HG03378 (cell line): ENCODE results near the gene EIF3I.

Experiments
- ATAC-seq: cut with Tn5 transposase; IDR thresholded peaks from one replicate; pipeline ENCODE4 v1.9.1; 2021; ENCODE audit warnings: mild to moderate bottlenecking, moderate library complexity; ENCODE audit not compliant: unreplicated experiment

Gene EIF3I

DNA sequence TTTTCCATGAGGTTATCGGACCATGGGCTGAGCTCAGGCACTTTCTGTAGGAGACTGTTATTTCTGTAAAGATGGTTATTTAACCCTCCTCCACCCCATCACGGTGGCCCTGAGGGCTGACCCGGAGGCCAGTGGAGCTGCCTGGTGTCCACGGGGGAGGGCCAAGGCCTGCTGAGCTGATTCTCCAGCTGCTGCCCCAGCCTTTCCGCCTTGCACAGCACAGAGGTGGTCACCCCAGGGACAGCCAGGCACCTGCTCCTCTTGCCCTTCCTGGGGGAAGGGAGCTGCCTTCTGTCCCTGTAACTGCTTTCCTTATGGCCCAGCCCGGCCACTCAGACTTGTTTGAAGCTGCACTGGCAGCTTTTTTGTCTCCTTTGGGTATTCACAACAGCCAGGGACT lies 24.4 kb upstream of the EIF3I start:
- no peak for ATAC-seq

DNA sequence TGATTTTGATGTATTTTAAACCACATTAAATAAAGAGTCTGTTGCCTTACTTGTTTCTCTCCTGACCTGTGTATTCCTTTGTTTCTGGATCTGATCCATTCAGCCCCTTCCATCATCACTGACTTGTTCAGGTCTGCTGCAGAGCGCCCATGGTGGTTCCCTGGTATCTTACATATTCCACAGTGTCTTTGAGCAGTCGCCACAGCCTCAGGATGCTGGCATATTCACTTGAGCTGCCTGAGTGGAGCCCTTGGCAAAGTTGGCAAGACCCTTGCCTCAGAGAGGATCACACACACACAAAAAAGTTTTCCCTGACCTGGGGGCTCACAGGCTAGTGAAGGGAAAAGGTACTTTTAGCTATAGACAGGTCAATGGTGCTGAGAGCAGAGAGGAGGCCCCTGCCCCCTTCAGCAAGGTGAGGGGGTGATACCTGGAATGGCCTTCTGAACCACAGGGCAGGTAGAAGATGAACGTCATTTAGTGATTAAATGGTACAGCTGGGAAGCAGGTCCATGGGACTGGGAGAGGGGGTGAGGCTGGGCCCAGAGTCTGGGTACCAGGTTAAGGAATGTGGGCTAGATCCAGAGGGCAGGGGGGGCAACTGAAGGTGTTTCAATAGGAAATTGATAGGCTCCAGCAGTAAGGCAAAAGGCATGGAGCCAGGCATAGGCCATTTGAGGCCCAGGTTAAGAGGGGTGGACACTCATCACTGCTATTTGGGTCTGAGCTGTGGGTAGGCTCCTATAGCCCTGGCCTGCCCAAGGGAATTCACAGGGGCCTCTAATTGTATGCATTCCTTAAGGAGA lies 23.8 kb upstream of the EIF3I start:
- no peak for ATAC-seq

DNA sequence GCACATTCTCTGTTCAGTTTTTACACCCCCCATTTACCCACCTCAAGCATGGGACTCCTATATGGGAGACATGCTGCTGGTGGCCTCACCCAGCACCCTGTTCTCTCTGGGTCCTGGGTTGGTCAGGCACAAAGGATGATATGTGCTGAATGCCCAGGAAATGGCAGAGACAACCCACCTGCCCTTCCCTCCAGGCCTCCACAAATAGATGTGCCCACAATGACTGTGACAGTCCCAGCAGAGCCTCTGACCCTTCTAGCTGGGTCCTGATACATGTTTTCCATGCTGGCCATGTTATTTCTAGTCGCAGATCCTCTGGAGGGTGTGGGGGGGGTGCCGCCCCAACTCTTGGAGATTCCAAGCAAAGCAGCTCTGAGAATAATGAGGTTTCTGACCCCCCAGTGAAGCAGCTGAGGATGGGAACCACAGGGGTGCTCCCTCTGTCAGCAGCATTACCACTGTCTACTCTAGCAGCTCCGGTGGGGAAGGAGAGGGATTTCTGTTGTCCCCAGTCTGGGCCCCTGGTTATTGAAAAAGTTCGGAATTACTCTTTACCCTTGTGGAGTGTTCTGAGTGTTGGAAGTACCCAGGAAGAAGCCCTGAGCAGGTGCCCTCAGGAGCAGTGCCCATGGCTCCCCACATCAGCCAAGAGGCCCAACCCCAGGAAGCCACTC lies 23.0 kb upstream of the EIF3I start:
- ATAC-seq = no peak

DNA sequence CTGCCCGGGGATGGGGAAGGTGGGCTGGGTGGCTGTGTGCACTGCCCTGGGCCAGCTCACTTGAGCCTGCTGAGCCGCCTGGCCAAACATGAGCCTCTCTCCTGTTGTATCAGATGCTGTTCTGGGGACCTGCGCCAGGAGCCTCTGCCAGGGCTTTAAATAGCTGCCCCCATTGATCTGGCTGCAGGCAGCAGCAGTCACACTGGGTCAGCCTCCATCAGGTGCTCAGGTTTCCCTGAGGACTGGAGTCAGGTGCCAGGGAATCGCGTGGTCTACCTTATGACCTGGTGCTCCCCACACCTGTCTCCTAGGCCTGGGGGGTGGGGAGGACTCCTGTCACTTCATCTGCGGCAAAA lies 22.5 kb upstream of the EIF3I start:
- no peak for ATAC-seq

DNA sequence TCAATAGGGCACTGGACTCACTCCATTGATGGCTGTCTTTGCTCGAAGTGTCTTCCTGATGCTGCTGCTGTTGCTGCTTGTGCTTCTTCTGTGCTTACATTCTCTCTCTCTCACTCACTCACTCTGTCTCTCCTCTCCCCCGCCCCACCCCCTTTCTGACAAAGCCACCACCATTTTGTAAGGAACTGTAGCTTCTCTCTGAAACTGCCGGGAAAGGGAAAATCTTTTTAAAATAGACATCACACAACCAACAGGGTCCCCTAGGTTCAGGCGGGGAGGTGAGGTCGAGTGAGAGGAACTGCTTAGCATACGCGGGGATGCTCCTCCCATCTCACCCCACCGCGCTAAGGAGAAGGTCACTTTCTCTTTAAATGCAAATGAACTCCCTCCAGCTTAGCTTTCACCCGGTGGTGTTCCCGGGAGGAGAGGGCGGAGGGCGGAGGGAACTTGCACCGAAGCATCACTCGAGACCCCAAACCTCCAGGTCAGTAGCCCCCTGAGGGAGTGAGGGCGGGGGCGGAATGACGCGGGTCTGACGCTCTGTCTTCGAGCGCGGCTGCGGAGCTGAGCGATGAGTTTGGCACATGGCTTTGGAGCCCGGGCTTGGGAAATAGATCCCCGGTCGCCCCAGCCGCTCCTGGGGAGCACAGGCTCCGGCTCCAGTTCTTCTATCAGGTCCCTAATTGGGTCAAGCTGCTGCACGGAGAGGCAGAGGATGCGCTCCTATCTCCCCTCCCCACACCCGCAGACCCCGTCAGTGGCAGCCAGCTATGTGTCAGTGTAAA lies 21.8 kb upstream of the EIF3I start, which contains the start of gene CCDC28B:
TSS of gene CCDC28B (plus strand) at position 370 of the 785 bp plus-strand sequence. CDS start 1,341 bp downstream, outside the sequence.
- ATAC-seq = no peak

DNA sequence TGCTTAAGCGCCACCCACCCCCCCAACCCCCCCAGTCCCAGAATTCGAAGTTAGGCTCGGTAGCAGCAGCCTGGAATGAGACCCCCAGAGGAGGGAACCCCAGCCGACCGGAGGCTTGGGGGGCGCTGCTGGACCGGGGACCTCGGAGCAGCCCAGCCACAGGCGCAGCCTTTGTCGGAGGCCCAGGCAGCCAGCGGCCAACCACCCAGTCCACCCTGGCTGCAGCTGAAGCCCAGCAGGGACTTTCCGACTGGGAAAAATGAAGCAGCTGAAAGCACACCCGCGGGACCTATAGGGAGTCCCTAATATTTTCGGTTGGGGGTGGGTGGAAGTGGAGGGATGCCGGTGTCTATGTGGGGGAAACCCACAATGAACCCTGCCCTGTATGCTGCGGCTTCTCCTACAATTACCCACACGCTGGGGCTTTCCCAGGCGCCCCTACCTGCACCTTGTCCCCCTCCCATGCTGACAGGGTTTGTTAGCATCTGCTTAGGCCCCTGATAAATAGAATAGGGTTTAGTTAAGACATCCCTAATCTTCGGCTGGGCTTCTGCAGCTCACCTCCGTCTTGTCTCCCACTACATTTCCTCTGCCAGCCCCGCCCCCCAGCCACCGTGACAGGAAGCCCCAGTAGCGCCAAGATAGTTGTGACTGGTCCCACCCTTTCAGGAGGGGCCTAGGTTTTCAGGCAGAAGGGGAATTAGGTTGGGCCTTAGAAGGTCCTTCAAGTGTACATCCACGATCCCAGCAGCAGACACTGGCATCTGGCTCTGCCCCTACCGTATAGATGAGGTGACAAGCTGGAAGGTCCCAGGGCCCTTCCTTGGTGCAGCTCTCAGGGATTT lies 21.0 kb upstream of the EIF3I start:
- ATAC-seq = no peak

DNA sequence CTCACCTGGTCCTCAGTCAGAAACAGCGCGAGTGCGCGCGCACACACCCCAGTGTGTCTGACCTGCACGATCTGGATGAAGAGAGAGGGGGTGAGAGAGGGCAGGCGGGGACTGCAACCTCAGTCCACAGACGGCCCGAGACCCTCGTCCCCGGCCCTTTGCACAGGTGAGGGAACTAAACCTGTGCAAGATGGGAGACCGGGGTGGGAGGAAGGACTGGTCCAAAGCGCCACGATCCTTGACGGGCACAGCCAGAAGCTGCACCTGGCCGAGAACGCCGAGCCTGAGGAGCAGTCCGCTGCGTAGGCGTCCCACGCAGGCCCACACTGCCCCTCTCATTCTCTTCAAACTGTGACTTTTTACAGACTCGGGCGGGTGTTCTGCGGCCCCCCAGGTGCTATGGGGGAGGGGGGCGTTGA lies 17.3 kb upstream of the EIF3I start:
- ATAC-seq = no peak

DNA sequence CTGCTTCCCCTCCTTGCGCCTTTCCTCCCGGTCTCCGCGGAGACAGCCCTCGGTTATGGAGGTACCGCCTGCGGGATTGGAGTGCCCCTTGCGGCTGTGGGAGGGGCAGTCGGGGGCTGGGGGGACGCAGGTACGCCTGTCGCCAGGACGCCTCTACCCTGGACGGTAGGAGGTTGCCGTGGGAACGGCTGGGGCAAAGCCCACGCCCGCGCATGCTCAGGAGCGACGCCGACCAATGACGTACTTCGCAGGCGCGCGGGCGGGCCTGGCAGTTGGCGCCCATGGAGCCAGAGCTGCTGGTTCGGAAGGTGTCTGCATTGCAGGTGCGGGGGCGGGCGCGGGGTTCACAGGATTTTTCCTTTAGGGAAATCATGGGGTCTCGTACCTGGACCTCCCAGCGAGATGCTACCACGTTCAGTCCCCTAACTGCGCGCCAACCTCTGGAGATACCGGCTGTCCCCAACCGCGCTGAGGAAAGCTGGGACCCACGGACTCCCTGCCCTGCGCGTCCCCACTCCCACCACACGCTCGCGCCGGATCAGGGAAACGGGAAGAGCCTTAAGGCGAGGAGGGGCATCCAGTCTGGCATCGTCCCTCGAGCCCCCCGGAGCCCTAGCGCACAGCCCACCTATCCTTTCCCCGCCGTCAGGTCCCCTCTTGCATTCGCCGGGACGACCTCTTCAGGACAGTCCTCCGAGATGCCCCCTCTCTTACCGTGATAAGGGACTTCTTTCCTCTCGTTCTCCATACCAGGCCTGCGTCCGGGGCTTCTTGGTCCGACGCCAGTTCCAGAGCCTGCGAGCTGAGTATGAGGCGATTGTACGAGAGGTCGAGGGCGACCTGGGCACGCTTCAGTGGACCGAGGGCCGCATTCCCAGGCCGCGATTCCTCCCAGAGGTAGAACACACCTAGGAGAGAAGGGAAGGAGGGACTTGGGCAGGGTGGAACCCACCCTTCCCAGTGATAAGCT lies 16.5 kb upstream of the EIF3I start, which contains the start of gene IQCC:
TSS of gene IQCC (plus strand) at position 271 of the 970 bp plus-strand sequence. CDS start at position 282, 11 bp downstream.
- no peak for ATAC-seq

DNA sequence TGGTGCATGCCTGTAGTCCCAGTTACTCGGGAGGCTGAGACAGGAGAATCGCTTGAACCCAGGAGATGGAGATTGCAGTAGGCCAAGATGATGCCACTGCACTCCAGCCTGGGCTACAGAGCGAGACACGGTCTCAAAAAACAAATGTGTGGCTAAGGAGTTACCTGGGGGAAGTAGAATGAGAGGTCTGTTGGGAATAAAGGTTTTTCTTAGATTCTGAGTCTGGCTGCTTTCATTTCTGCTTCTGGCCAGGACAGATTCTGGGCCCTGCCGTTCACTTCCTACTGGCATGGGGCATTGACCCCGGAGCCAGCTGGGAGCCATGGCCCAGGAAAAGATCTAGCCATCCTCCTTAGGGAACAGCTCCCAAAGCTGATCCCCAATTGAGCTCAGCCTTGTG lies 13.7 kb upstream of the EIF3I start:
- ATAC-seq = no peak

DNA sequence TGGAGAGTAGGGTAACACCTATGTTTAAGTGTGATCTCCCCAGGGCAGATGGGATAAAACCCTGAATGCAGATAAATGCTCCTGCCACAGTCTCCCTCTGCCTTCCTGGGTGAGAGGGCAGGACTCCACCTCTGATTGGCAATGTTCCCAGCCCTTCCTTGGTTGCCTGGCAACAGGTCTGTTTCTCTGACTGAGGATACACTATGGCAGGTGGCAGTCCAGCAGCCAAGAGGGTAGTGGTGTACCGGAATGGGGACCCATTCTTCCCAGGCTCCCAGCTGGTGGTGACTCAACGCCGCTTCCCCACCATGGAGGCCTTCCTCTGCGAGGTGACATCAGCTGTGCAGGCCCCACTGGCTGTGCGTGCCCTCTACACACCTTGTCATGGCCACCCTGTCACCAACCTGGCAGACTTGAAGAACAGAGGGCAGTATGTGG lies 13.3 kb upstream of the EIF3I start, which contains the start of gene DCDC2B:
TSS of gene DCDC2B (plus strand) at position 199 of the 438 bp plus-strand sequence. CDS start at position 204, 5 bp downstream.
- no peak for ATAC-seq

DNA sequence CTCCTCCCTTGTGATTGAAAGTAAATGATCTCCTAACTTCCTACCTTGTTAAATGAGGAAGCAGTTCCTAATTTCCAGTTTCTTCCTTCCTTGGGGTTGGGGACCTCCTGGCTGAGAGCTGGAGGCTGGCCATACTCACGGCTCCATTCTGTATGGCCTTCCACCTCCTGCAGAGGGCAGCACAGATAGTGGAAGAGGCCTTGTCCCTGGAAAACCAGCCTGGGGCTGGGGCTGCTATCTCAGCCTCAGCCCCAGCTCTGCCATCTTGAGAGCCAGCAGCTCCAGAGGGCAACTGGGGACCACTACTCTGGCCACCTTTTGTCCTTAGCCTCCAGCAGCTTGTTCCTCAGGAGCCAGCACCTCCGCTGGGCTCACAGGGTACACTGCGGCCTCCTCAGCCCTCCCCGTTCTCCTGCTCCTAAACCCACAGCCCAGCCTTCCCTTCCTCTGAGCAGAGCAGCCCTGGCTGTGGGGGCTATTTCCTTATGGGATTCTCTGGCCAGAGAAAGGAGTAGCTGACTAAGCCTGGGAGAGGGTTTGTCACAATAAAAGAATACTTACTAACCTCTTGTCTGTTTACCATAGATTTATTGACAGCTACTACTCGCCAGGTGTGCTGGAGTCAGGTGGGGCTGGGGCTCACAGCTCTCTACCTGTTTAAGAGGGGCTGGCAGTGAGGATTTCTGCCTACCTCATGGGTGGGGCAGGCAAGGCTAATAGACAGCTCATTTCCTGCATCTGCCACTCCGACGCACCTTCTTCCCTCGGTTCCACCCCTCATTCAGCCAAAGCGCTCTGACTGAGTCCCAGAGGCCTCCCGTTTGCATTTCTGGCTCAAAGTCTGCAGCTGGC lies 6.4 kb upstream of the EIF3I start:
- ATAC-seq = no peak

DNA sequence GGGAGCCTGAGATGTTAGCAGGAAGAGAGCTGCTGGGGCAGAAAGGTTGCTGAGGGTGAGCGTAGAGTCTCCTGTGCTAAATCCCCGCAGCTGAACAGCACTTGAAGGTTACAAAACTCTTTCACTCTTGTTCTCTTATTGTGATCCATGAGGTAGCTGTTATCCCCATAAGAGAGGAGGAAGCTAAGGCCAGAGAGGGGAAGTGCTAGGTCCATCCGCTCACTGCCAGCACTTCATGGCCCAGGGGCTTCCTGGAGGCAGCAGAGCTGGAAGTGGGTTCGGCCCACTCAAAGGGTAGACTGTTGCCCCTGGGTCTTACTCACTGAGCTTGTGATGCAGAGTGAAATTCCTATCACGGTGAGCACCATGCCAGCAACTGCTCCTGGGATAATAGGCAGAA lies 5.6 kb upstream of the EIF3I start:
- no peak for ATAC-seq

DNA sequence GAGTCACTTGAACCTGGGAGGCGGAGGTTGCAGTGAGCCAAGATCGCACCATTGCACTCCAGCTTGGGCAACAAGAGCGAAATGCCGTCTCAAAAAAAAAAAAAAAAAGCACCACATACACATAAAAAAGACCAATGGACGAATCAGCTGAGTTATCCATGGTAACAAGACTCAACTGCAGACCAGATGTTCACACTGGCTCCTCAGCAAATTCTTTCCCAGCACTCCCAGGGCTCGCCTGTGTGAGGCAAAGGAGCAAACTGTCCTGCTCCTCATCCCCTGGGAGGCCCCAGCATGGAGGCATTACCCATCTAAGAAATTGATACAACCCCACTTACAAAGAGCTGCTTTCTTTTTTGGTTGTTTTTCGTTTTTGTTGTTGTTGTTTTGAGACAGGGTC lies 3.2 kb upstream of the EIF3I start:
- no peak for ATAC-seq

DNA sequence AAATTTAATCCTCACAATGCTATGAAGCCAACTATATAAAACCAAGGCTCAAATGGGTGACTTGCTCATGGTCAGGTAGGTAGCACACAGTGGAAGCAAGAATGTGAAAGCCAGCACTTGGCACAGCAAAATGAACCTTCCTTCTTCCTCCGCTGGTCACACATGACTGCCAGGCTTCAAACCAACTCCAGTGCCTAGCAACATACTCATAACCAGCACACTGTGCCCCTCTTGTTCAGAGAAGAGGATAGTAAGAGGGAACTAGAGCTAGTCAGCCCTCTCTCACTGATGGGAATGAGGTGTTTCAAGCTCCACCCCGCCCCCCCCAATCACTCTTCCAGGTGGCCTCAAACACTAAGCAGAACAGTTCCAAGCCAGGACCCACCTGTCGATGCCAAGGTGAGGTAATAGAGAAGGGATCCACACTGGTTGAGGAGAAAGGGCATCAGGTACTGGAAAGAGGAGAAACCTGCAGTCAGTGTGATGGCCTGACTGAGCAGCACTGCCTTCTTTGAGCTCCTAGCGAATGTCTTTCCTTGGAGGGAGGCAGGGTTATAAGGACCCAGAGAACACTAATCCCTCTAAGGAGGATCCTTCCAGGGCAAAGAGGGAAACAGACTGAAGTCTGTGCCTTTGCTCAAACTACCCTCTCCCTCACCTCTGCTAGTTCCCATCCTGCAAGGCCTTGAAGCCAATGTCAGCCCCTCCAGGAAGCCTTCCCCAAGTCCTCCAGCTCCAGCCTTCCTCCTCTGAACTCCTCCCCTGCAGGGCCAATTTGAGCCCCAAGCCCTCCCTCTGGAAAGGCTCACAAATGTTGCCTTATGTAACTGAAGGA lies 1.2 kb upstream of the EIF3I start:
- no peak for ATAC-seq

DNA sequence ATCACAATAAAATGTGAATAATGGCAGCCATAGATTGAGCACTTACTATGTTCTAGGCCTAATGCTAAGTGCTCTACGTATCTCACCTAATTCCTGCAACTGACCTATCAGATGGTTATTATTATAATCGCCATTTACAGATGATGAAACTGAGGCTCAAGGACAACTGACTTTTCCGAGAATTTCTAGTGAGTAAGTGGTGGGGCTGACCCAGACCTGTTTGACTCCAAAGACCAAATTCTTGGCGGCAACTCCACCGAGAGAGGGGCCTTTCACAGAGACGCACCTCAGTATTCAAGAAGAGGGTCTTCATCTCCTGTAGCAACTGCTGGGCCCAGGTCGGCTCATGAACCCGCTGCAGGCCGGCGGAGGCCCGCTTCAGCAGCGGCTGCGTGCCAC lies 627 bp upstream of the EIF3I start:
- ATAC-seq = no peak

DNA sequence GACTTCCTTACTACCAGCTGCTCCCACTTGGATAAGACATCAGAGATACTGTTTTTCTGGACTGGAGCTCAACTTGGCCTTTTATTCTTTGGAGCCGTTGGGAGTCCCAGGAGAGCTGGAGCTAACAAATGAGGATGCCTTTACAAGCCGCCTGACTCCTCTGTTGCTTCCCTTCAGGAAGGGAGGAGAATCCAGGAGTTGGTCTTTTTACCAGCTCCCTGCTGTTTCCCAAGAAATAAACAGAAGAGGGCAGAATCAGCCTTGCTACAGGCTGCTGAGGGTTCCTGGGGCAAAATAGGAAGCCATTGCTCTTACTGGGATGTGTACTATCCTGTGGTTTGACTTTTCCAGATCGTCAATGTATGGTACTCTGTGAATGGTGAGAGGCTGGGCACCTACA lies 1.5 kb downstream of the EIF3I start:
- no peak for ATAC-seq

DNA sequence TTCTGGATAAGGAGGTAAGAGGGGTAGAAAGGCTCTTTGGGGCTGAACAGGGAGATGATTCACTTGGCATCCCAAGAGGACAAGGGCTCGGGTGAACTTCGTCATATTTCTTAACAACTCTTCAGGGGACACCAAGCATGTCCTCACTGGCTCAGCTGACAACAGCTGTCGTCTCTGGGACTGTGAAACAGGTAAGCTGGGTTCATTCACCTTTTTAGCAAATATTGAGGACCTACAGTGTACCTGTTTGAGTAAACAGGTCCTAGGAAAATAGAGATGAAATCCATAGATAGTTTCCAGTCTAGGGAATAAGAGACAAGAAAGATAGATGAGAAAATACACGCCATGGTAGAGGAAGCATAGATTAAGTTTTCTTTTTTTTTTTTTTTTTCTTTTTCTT lies 2.1 kb downstream of the EIF3I start:
- no peak for ATAC-seq

DNA sequence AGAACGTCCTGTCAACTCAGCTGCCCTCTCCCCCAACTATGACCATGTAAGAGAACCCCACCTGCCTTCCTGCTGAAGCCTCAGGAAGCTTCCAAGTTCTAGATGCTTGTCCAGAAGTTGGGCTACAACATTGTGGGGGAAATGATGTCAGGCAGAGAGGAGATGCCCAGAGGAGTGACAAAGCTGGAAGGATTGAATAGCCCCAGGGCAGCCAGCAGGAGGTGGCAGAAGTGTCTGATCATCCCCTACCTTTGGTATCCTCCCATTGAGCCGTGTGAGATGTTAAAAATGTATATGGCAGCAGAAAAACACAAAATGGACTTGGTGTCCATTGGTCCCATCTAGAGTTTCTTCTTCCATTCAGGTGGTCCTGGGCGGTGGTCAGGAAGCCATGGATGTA lies 6.6 kb downstream of the EIF3I start:
- no peak for ATAC-seq
